ENCODE measurements around the gene PPP2R3B. TPM values are rescaled to one million over a fixed set of nuclear protein-coding genes. Genes with fewer than 3 reads are reported as not detected.
A peak's percentile ranks its signal among the peaks of the same experiment; 100 is the strongest.

Gene PPP2R3B
- total RNA-seq, 1 donor from 2014 or later = 43.2 TPM

GRCh38 chrX:323721-324628 lies 62.7 kb downstream of the PPP2R3B start:
- intact Hi-C loops (cut with micrococcal nuclease) = no loop called here
- no peaks in the 10 kb centered on the region for H3K27me3 Mint-ChIP-seq (ENCODE audit: insufficient read depth)
- no peak for DNase-seq (ENCODE audit: low spot score)
- no peaks in the 10 kb centered on the region for H3K9me3 Mint-ChIP-seq
- peaks cover 18% of the 10 kb centered on the region for H3K4me1 Mint-ChIP-seq (ENCODE audit: low read depth)
- H3K27ac Mint-ChIP-seq = peak overlapping the region; percentile 71
- H3K36me3 Mint-ChIP-seq (ENCODE audit: low read depth) = no peaks in the 10 kb centered on the region
- no peak overlapping the region for H3K4me3 Mint-ChIP-seq

DNA sequence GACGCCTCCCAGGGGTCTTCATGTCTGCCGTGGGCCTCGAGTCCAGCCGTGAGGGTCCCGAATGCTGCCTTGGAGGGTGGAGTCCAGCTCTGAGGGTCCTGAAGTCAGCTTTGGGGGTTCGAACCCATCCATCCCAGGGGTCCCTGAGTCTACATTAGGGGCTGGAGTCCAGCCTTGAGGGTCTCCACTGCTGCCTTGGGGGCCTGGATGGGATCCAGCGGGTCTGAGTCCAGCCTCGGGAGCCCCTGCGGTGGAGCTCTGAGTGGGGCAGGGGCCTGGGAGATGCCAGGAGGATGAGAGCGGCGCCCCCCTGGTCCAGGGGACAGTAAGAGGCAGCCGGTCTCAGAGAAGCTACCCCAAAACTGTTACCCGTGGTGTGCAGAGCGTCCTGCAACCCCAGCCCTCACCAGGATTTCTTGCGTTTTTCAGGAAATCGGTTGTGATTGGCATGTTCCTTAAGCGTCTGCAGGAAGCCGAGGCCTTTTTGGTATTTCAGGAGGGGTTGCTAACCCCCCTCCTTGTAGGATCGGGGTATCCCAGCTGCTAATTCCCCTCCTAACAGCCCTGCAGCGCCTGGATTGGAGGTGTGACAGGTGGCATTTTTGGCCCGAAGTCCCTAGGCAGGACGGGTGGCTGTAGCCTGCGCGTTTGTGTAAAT lies 66.5 kb downstream of the PPP2R3B start:
- Mint-ChIP-seq H3K36me3 (ENCODE audit: low read depth) (peaks cover 4% of the 10 kb centered on the region), H3K4me3 (peak overlapping the region; percentile 89), H3K4me1 (ENCODE audit: low read depth) (peaks cover 18% of the 10 kb centered on the region), H3K9me3 (no peaks in the 10 kb centered on the region), H3K27me3 (ENCODE audit: insufficient read depth) (peaks cover 2% of the 10 kb centered on the region), H3K27ac (peak overlapping the region; percentile 80)
- DNase-seq (ENCODE audit: low spot score) = no peak
- intact Hi-C loops (cut with micrococcal nuclease) = no loop called here

- H3K27me3 Mint-ChIP-seq (ENCODE audit: insufficient read depth) = peaks cover 2% of the 10 kb centered on the region
- no peak for DNase-seq (ENCODE audit: low spot score)
- H3K9me3 Mint-ChIP-seq = no peaks in the 10 kb centered on the region
- intact Hi-C loops (cut with micrococcal nuclease) = no loop called here
- peaks cover 18% of the 10 kb centered on the region for H3K4me1 Mint-ChIP-seq (ENCODE audit: low read depth)
- peak overlapping the region; percentile 89 for H3K4me3 Mint-ChIP-seq
- peaks cover 4% of the 10 kb centered on the region for H3K36me3 Mint-ChIP-seq (ENCODE audit: low read depth)
- peak overlapping the region; percentile 80 for H3K27ac Mint-ChIP-seq
These were observed 67.1 kb downstream of the PPP2R3B start for GRCh38 chrX:319579-320125.

DNA sequence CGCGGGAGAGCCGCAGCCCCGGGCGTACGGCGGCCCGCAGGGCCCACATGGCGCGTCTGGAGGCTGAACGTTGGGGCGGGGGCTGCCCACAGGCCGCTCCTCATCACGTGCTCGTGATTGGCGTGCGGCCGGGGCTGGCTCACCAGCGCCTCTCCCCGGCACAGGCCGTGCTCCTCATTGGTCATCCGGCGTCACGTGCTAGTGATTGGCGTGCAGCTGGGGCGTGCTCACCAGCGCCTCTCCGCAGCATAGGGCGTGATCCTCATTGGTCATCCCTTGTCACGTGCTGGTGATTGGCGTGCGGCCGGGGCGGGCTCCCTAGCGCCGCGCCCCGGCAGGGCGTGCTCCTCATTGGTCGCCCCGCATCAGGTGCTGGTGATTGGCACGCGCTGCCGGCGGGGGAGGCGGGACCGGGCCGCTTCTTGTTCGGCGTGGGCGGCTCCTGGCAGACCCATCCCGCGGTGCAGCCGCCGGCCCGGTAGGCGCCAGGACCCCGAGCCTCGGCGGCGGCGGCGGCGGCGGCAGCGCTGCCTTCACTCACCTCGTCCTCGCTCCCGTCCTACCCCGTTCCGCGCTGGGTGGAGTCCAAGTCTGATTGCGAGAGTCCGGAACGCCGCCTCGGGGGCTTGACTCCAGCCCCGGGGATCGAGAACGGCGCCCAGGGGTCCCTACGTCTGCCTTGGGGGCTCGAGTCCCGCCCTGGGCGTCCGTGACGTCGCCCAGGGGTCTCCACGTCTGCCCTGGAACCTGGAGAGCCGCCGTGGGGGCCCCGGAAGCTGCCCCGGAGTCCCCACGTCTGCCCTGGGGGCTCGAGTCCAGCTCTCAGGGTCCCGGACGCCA lies 67.7 kb downstream of the PPP2R3B start, which contains the start of gene GTPBP6:
TSS of gene GTPBP6 (minus strand) at position 58 of the 840 bp plus-strand sequence. CDS start at position 49, 9 bp downstream.
- Mint-ChIP-seq H3K27ac (peak within 1 kb of the TSS; percentile 94), H3K36me3 (ENCODE audit: low read depth) (peaks cover 4% of the 10 kb centered on the region), H3K4me3 (peak within 1 kb of the TSS; percentile 86), H3K4me1 (ENCODE audit: low read depth) (peaks cover 18% of the 10 kb centered on the region), H3K9me3 (no peaks in the 10 kb centered on the region), H3K27me3 (ENCODE audit: insufficient read depth) (peaks cover 2% of the 10 kb centered on the region)
- intact Hi-C loops (cut with micrococcal nuclease) = loop anchor here (1.0 kb wide), 3 partner anchors 36 to 1073 kb away; partner anchors contain the start of gene SLC25A6
- peak; percentile 100 for DNase-seq (ENCODE audit: low spot score)

DNA sequence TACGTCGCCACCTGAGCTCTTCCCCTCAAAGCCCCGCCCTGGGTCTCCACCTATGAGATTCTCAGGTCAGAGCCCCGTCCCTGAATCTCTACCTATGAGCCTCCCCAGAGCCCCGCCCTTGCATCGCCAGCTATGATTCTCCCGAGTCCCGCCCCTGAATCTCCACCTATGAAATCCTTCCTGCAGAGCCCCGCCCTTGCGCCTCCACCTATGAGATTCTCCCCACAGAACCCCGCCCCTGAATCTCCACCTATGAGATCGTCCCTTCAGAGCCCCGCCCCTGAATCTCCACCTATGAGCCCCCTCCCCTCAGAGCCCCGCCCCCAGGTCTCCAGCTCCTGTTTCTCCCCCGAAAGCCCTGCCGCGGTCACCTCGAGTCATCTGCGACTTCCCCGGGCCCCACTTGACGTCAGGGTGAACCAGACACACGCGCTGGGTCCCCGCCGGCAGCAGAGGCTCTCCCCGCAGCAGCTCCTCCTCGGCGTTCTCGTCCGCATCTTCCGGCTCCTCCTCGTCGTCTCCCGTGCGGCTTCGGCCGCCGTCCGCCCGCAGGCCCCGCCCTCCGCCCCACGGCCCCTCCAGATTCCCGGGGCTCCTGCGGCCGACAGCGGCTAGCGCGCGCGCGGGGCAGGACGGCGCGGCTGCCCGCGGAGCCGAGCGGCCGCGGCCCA lies 68.5 kb downstream of the PPP2R3B start:
- H3K4me1 Mint-ChIP-seq (ENCODE audit: low read depth) = peaks cover 14% of the 10 kb centered on the region
- intact Hi-C loops (cut with micrococcal nuclease) = loop anchor here (1.0 kb wide), 3 partner anchors 35 to 1074 kb away; partner anchors contain the start of gene SLC25A6
- DNase-seq (ENCODE audit: low spot score) = peak; percentile 97
- peaks cover 9% of the 10 kb centered on the region for H3K36me3 Mint-ChIP-seq (ENCODE audit: low read depth)
- H3K4me3 Mint-ChIP-seq = peak overlapping the region; percentile 86
- peaks cover 2% of the 10 kb centered on the region for H3K27me3 Mint-ChIP-seq (ENCODE audit: insufficient read depth)
- no peaks in the 10 kb centered on the region for H3K9me3 Mint-ChIP-seq
- peak overlapping the region; percentile 91 for H3K27ac Mint-ChIP-seq

DNA sequence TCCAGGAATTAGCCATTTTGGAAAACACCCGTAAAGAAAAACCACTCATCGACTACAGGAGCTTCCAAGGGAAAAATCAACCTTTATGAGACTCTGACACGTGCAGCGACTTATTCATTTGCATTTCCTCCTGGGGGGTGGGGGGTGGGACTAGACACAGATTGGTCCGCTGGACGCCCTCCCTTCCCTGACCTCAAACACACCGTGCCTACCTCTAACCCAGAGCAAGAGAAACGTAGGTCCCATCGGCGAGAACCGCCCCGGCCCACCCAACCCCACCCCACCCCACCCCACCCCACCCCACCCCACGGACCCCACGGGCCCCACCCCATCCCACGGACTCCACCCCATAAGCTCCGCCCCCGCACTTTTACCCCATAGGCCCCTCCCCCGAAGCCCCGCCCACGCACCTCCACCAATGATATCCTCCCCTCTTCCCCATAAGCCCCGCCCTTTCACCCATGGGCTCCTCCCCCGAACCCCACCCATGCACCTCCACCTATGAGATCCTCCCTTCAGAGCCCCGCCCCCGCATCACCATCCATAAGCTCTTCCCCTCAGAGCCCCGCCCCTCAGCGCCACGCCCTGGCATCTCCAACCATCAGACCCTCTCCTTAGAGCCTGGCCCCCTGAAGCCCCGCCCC lies 69.2 kb downstream of the PPP2R3B start:
- H3K27me3 Mint-ChIP-seq (ENCODE audit: insufficient read depth) = peaks cover 2% of the 10 kb centered on the region
- peaks cover 11% of the 10 kb centered on the region for H3K4me1 Mint-ChIP-seq (ENCODE audit: low read depth)
- DNase-seq (ENCODE audit: low spot score) = no peak
- no peaks in the 10 kb centered on the region for H3K9me3 Mint-ChIP-seq
- peak overlapping the region; percentile 91 for H3K27ac Mint-ChIP-seq
- intact Hi-C loops (cut with micrococcal nuclease) = loop anchor here (1.0 kb wide), 3 partner anchors 34 to 1075 kb away; partner anchors contain the start of gene SLC25A6
- peaks cover 10% of the 10 kb centered on the region for H3K36me3 Mint-ChIP-seq (ENCODE audit: low read depth)
- peak overlapping the region; percentile 86 for H3K4me3 Mint-ChIP-seq

DNA sequence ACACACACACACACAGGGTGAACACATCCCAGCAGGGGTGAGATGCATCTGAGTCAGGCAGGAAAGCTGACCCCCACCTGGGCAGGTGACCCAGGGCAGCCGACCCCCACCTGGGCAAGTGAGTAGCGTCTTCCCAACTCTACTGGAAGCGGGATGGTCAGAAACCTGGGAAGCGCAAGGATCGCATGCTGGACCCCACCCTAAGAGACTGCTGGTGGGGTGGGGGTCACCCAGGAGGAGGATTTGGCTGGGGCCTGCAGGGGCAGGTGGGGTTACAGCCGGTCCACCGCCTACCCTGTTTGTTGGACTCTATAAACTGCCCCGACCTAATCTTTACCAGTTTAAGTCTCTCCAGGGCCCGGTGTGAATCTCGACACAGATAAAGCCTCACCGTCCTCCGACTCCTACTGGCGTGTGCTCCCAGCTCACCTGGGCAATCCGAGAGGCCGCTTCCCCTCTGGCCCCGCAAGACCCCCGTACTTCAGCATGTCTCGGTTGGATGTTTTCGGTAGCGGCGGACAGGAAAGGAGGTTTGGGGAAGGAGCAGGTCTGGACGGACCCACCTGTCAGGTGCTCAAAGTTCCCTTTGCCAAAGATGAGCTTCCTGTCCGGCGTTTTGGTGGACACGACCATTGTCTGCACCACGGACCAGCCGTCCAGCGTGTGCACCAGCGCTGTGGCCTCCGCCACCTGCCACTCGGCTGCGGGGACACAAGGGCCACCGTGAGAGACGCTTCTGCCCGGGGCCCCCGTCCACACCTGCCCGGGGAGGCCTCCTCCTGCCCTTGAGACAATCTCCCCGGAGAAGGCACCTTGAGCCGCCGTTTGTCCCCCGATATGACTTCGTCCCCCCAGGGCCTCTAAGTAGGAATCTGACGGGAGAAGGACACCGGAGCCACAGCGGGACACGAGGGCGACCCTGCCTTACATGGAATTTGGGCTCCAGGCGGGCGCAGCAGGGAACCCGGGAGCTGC lies 70.1 kb downstream of the PPP2R3B start:
- Mint-ChIP-seq H3K27me3 (ENCODE audit: insufficient read depth) (peaks cover 2% of the 10 kb centered on the region), H3K27ac (no peak overlapping the region), H3K4me1 (ENCODE audit: low read depth) (peaks cover 9% of the 10 kb centered on the region), H3K9me3 (no peaks in the 10 kb centered on the region), H3K36me3 (ENCODE audit: low read depth) (peaks cover 18% of the 10 kb centered on the region), H3K4me3 (peak overlapping the region; percentile 47)
- intact Hi-C loops (cut with micrococcal nuclease) = no loop called here
- no peak for DNase-seq (ENCODE audit: low spot score)

DNA sequence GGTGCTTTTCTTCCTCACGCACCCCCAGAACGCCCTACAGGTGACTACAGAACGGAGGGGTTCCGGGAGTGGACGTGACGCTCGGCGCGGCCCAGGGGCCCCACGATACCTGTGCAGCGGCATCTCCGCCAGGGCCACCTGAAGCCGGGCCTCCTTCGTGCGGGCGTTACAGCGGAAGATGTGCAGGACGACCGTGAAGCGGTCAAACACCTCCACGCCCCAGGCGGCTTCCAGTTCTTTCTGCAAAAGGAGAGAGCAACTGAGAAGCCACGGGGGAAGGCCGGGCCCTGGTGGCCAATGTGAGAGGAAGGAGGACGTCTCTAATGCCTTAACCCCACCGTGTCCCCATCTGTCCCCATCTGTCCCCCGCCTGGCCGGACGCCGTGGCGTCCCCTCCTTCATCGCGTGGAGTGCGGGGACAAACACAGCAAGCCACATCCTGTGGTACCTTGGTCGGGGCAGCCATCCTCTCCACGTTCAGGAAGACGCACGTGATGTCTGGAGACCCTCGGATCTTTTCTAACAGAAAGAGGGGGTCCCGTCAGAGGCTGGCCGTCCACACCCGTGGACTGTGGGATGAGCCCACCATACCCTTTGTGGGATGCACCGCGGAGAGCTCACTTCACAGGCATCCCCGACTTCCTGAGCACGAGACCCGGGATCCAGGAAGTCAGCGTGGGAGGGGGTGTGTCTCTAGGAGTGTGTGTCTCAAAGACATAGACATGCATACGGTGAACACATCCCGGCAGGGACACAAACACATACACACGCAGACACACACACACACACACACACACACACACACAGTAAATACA lies 71.7 kb downstream of the PPP2R3B start:
- H3K9me3 Mint-ChIP-seq = no peaks in the 10 kb centered on the region
- H3K4me3 Mint-ChIP-seq = no peak overlapping the region
- no peaks in the 10 kb centered on the region for H3K4me1 Mint-ChIP-seq (ENCODE audit: low read depth)
- peaks cover 22% of the 10 kb centered on the region for H3K36me3 Mint-ChIP-seq (ENCODE audit: low read depth)
- H3K27me3 Mint-ChIP-seq (ENCODE audit: insufficient read depth) = peaks cover 2% of the 10 kb centered on the region
- DNase-seq (ENCODE audit: low spot score) = no peak
- intact Hi-C loops (cut with micrococcal nuclease) = no loop called here
- H3K27ac Mint-ChIP-seq = no peak overlapping the region

DNA sequence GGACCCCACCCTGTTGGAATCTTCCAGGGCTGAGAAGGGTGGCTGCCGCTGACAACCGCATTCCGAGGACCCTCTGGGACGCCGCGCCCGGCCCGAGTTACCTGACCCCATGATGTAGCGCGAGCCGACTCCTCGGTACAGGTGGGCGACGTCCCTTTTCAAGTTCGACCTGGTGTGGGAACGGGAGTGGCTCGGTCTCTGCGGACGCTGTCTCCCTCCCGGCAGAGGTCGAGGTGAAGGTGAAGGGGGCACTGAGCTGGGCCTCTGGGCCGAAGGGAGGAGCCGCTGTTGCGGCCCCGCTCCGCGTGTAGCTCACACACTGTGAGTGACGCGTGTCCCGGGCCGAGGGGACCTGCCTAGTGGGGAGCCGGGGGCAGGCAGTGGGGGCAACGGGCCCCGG lies 72.7 kb downstream of the PPP2R3B start:
- intact Hi-C loops (cut with micrococcal nuclease) = no loop called here
- H3K27ac Mint-ChIP-seq = no peak overlapping the region
- H3K36me3 Mint-ChIP-seq (ENCODE audit: low read depth) = peaks cover 22% of the 10 kb centered on the region
- no peaks in the 10 kb centered on the region for H3K9me3 Mint-ChIP-seq
- no peak overlapping the region for H3K4me3 Mint-ChIP-seq
- no peaks in the 10 kb centered on the region for H3K4me1 Mint-ChIP-seq (ENCODE audit: low read depth)
- peaks cover 2% of the 10 kb centered on the region for H3K27me3 Mint-ChIP-seq (ENCODE audit: insufficient read depth)
- DNase-seq (ENCODE audit: low spot score) = no peak

- peaks cover 2% of the 10 kb centered on the region for H3K27me3 Mint-ChIP-seq (ENCODE audit: insufficient read depth)
- no peak overlapping the region for H3K4me3 Mint-ChIP-seq
- no peak for DNase-seq (ENCODE audit: low spot score)
- no peak overlapping the region for H3K27ac Mint-ChIP-seq
- intact Hi-C loops (cut with micrococcal nuclease) = no loop called here
- H3K9me3 Mint-ChIP-seq = no peaks in the 10 kb centered on the region
- no peaks in the 10 kb centered on the region for H3K4me1 Mint-ChIP-seq (ENCODE audit: low read depth)
- peaks cover 22% of the 10 kb centered on the region for H3K36me3 Mint-ChIP-seq (ENCODE audit: low read depth)
These were observed 73.2 kb downstream of the PPP2R3B start for GRCh38 chrX:313546-313945.
